GM18909 (cell line): ENCODE results near the gene MYCBP.
"Not testable (repeated sequence)": the region's sequence is repeated elsewhere in the genome, so short reads cannot be mapped to it uniquely, and the experiment has no call there.

ENCODE experiments used
- ATAC-seq: cut with Tn5 transposase; IDR thresholded peaks from one replicate; pipeline ENCODE4 v1.9.1; 2021; ENCODE audit warnings: mild to moderate bottlenecking; ENCODE audit not compliant: unreplicated experiment, poor library complexity

MYCBP gene, protein sequence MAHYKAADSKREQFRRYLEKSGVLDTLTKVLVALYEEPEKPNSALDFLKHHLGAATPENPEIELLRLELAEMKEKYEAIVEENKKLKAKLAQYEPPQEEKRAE

DNA sequence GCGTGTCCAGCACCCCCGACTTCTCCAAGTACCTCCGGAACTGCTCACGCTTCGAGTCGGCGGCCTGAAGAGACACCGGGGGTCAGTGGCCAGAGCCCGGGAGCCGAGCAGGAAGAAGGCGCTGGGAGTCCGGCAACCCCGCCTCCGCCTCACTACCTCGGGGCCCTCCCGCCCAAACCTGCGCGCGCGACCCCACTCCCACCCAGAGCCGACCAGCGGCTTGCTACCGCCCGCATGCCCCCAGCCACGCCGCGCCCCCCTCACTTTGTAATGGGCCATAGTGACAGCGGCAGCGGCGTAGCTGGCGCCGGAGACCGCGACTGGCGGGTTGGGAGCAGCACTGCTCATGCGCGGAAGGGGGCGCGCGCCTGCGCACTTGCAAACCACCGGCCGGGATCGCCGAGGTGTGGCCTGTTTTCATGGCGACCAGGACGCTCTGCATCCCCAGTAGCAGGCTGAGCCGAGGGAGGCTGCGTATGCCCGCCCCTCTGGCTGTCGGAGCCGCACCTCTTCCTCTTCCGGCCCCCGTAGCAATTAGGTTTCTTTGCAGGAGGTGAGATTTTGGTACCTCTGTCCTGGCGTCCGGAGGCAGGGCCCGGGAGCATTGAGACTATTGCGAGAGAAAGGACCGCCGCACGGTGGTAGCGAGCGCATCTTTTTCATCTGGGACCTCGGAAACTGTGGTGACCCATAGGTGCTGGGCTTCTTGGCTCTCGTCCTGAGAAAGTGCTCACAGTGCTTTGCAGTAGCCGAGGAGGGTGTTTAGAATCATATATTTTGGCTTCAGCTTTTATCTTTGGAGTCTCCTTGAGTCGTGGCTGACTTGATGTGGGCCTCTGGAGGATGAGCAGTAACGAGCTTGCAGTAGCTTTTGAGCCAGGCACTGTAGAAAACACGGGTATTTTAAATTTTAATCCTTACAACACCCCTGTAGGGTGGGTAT lies at the start of gene MYCBP:
MYCBP (minus strand) TSS at position 322 of the 943 bp plus-strand sequence; CDS start at position 279, 43 bp downstream.
- ATAC-seq, result peak; percentile 97

- ATAC-seq, result no peak
These were observed 46.0 kb upstream of the MYCBP start for GRCh38 chr1:38919130-38919529.

DNA sequence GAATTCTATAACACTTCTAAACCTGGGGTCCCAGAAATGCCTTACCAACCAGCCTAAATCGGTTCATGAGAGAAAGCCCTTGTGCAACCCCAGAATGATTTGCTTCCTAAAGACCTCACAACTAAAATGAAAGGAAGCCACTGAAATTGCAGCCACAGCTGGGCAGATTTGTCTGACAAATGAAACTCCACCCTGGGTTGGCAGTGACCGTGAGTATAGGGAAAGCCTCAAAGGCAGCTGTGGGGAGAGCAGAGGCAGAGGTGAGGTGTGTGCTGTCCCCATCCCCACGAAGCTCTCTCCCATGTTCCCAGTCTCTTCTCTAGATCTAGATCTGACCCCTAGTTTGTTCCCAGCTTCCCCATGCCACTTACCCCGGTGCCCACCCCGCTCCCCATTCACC lies 45.4 kb upstream of the MYCBP start:
- ATAC-seq, result no peak

GRCh38 chr1:38917772-38918171 lies 44.6 kb upstream of the MYCBP start:
- ATAC-seq, result no peak

GRCh38 chr1:38917337-38917736 lies 44.2 kb upstream of the MYCBP start:
- ATAC-seq, result no peak

GRCh38 chr1:38915352-38915948 lies 42.3 kb upstream of the MYCBP start:
- no peak for ATAC-seq

GRCh38 chr1:38914908-38915307 lies 41.8 kb upstream of the MYCBP start:
- ATAC-seq, result not testable (repeated sequence)

- ATAC-seq, result no peak
These were observed 35.7 kb upstream of the MYCBP start for GRCh38 chr1:38908821-38909220.

DNA sequence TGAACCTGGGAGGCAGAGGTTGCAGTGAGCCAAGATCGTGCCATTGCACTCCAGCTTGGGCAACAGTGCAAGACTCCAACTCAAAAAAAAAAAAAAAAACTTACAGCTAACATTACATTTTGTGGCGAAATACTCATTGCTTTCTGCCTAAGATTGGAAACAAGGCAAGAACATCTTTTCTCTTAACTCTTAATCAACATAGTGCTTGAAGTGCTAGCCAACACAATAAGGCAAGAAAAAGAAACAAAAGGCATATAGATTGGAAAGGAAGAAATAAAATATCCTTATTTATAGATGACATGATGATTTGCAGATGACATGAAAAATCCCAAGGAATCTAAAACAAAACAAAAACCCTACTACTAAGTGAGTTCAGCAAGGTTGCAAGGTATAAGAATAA lies 32.8 kb upstream of the MYCBP start:
- ATAC-seq, result no peak

GRCh38 chr1:38899560-38899959 lies 26.4 kb upstream of the MYCBP start:
- no peak for ATAC-seq

DNA sequence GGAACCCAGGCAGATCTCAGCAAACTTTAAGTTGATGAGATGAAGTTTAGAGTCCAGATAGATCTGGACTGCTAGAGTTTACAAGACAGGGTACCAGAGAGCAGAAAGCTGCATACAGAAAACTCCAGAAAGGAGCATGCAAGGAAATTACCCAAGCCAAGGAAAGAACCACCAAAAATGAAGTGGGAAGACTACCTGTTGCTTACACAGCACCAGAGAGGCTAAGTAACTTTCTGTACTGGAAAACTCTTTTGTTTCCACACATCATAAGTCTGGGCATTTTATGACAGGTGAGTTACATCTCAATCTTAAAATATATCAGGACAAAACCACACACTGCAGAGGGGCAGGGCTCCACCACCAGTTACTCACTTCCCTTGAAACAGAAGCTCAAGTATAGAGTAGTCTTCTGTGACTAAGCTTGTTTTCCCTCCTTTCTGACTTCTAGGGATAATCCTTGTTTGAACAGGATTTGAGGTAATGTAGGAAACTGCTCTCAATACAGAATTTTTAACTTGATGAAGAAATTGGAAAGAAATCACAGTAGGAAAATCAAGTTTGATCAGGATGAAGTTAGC lies 25.6 kb upstream of the MYCBP start:
- no peak for ATAC-seq

DNA sequence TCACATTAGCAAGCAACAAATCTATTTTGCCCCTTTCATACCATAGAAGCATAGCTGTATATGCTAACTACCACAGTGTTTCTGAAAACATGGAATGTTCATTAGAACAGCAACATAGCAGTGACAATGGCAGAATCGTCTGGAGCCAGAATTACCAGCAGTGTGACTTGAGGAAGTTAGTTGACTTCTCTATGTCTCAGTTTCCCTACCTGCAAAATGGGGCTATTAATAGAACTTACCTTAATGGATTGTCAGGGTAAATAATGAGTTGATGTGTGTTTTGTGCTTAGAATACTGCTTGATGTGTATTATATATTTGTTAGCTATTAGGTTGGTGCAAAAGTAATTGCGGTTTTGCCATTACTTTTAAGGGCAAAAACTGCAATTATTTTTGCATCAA lies 23.0 kb upstream of the MYCBP start:
- ATAC-seq, result no peak

DNA sequence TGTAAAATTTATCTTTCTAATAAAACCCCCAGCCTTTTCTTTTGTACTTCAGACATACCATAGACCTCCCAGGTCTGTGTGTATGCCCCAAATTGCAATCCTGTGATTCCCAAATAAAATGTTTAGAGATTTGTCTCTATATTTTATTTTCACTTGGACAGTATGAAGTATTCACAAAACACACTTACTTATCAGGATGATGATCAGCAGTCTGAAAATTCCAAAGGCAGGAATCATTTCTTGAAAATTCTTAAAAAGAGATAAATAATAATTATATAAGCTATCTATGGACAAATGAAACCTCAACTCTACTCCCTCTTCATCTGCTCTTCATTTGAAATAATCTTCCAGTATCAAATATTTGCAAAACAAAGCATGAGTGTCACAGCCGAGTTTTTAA lies 19.8 kb upstream of the MYCBP start:
- ATAC-seq, result no peak

DNA sequence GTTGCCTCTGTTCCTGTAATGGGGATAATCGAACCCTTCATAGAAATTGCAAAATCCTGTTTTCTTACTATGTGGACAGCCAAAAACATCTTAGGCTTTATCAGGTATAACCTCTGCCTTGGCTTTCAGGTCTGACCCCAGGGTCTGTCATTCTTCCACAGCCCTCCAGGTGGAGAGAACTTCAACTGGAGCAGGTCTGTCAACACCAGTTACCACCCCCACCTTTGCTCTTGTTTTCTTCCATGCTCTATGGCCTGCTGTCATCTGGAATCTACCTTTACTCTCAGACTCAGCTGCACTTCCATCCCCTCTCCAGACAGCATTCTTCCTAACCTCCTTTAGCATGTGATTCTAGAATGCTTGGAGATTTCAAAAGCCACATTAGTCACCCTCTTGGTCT lies 18.6 kb upstream of the MYCBP start:
- no peak for ATAC-seq

GRCh38 chr1:38889589-38889988 lies 16.4 kb upstream of the MYCBP start:
- no peak for ATAC-seq

DNA sequence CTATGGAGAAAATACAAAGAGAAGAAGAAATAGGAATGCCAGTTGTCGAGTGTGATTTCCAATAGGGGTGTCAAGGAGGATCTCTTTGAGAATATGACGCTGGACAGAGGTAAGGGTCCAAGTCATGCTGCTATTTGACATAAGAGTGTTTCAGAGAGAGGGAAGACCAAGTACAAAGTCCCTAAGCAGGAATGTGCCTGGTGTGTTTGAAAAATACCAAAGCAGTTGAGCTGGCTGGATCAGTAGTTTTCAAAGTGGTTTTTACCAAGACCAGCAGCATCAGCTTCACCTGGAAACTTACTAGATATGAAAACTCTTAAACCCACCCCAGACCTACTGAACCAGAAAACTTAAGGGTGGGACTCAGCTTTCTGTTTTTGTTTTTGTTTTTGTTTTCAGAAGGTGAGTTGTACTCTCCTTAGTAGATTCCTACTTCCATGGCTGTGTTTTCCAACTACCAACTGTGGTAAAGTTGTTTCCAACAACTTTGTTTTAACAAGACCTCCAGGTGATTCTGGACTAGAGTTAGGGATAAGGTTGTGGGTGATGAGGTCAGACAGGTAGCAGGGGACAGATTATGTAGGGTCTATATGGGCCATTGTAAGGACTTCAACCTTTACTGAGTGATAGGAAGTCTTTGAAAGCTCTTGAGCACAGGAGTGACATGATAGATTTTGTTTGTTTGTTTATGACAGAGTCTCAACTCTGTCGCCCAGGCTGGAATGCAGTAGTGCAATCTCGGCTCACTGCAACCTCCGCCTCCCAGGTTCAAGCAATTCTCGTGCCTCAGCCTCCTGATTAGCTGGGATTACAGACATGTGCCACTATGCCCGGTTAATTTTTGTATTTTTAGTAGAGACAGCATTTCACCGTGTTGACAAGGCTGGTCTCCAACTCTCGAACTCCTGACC lies 15.5 kb upstream of the MYCBP start:
- ATAC-seq, result no peak

DNA sequence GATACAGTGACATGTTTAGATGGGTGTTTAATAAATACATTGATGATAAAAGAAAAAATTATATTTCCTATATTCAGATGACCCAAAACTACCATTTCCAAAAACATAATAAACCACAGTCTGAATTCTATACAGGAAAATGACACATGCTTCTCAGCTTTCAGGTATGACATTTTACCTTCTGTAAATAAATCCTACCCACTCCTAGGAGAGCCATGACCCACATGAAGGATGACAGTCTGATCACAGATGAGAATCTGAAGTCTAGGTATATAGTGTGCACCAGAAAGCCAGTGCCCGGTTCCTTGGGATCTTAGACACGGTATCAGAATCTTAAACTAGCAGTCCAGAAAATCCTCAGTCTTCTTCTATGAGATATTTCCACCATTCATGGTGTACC lies 11.9 kb upstream of the MYCBP start:
- no peak for ATAC-seq

DNA sequence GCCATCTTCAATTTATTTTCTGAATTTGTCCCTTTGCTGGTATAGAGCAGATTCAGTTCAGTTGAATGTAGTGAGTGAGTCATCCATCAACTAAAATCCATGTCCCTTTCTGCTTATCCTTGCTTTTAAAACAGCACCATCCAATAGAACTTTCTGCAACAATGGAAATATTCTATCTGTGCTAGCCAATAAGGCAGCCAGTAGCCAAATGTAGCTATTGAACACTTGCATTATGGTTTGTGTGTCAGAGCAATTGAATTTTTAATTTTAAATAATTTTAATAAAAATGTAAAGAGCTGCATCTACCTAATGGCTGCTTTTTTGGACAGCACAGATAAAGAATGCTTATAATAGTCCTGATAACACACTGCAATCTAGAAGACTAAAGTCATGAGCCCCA lies 8.3 kb upstream of the MYCBP start, which contains the start of gene GJA9:
GJA9 (minus strand) TSS at position 101 of the 400 bp plus-strand sequence. CDS start 5,489 bp downstream, outside the sequence.
- no peak for ATAC-seq

GRCh38 chr1:38875811-38876210 lies 2.7 kb upstream of the MYCBP start:
- ATAC-seq, result no peak
